Measurements from ENCODE around the gene CHN2. TPM values are rescaled to one million over a fixed set of nuclear protein-coding genes. Genes with fewer than 3 reads are reported as not detected.

Gene CHN2
- total RNA-seq, 1 donor from 2014 or later, result 5.7 TPM

DNA sequence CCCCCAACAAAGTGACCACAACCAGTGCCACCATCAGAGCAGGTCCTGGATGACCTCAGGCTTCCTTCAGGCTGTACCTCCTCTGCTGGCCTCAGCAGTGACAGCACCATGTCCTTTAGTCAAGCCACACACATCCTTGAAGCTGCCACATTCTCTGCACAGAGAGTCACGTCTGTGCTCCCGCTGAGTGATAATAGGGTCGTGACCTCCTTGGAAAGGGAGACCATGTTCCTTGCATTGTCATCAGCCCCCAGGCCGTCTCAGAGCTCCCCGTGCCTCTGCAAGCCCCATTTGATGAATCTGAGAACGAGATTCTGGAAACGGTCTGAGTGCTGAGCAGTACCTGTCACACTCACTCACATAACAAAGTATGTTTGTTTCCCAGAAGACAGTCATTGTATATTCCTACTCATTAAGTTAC lies 262.6 kb downstream of the CHN2 start:
- no peak for TF ChIP-seq CTCF (IDR thresholded peaks at IDR 0.05; ENCODE audit: insufficient read depth, low read length, poor library complexity, severe bottlenecking)
- Histone ChIP-seq H3K4me3 (ENCODE audit: low read depth, low read length) (no peak overlapping the region), H3K27me3 (ENCODE audit: control insufficient read depth, insufficient read depth, low read length) (no peaks in the 10 kb centered on the region), H3K36me3 (ENCODE audit: control insufficient read depth, insufficient read depth, low read length) (no peaks in the 10 kb centered on the region)
- DNase-seq (ENCODE audit: low read depth), result no peak

DNA sequence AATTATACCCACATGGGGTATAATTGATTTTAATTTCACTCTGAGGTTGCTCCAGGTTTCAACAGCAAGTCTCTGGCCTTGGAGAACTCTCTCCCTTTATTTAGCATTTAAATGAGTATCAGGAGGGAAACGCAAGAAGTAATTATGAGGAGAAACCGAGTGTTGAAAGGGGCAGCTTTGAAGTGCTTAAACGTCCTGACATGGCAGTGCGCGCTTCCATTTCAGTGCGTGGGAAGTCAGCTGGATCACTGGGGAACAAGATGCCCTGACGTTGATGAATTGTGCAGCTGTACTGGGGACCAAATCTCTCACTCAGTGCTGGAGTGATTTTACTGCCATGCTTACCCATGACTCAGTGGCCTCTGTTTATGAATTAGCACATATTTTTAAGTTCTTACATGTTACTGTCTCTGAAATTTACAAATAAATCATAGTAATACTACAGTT lies 263.0 kb downstream of the CHN2 start:
- Histone ChIP-seq H3K4me3 (ENCODE audit: low read depth, low read length) (no peak overlapping the region), H3K27me3 (ENCODE audit: control insufficient read depth, insufficient read depth, low read length) (no peaks in the 10 kb centered on the region), H3K36me3 (ENCODE audit: control insufficient read depth, insufficient read depth, low read length) (no peaks in the 10 kb centered on the region)
- no peak for DNase-seq (ENCODE audit: low read depth)
- no peak for TF ChIP-seq CTCF (IDR thresholded peaks at IDR 0.05; ENCODE audit: insufficient read depth, low read length, poor library complexity, severe bottlenecking)

DNA sequence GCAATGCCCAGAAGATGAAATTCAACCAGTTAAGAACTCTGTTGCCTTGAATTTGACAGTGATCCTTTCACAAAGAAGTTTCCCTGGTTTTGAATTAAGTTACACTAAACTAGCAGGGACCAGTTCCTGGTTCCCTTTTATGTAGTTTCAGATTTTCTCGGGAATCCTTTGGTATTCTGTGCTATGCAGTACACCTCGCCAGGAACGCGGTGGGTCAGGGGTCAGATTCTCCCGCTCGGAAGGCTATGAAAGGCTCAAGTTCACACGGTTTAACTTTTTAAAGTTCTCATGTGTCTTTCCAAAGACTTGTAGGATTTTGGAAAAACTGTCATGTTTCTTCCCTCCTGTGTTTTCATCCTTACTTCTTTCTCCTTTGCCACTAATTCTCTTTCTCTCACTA lies 264.4 kb downstream of the CHN2 start:
- Histone ChIP-seq H3K27me3 (ENCODE audit: control insufficient read depth, insufficient read depth, low read length) (no peaks in the 10 kb centered on the region), H3K4me3 (ENCODE audit: low read depth, low read length) (no peak overlapping the region), H3K36me3 (ENCODE audit: control insufficient read depth, insufficient read depth, low read length) (no peaks in the 10 kb centered on the region)
- no peak for DNase-seq (ENCODE audit: low read depth)
- TF ChIP-seq CTCF (IDR thresholded peaks at IDR 0.05; ENCODE audit: insufficient read depth, low read length, poor library complexity, severe bottlenecking), result no peak

GRCh38 chr7:29459589-29459988 lies 265.0 kb downstream of the CHN2 start:
- TF ChIP-seq CTCF (IDR thresholded peaks at IDR 0.05; ENCODE audit: insufficient read depth, low read length, poor library complexity, severe bottlenecking), result no peak
- H3K27me3 ChIP-seq (ENCODE audit: control insufficient read depth, insufficient read depth, low read length), result no peaks in the 10 kb centered on the region
- no peak for DNase-seq (ENCODE audit: low read depth)
- no peaks in the 10 kb centered on the region for H3K36me3 ChIP-seq (ENCODE audit: control insufficient read depth, insufficient read depth, low read length)
- H3K4me3 ChIP-seq (ENCODE audit: low read depth, low read length), result no peak overlapping the region

DNA sequence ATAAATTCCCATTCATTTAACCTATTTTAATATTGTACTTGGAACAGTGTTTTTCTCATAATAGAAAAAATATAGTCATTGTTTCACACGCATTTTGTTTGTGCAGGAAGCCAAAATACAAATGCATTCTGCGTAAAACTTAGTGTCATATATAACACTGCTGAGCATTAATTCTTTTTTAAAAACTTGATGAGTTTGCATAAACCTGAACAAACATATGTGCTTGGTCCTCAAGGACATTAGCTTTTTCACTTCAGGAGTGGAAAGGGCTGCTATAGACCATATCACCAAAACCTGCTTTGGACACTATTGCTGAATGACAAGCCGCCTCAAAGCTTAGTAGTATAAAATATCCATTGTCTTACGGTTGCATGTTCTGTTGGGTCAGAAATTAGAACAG lies 267.4 kb downstream of the CHN2 start:
- Histone ChIP-seq H3K4me3 (ENCODE audit: low read depth, low read length) (no peak overlapping the region), H3K36me3 (ENCODE audit: control insufficient read depth, insufficient read depth, low read length) (no peaks in the 10 kb centered on the region), H3K27me3 (ENCODE audit: control insufficient read depth, insufficient read depth, low read length) (no peaks in the 10 kb centered on the region)
- no peak for TF ChIP-seq CTCF (IDR thresholded peaks at IDR 0.05; ENCODE audit: insufficient read depth, low read length, poor library complexity, severe bottlenecking)
- DNase-seq (ENCODE audit: low read depth), result no peak

DNA sequence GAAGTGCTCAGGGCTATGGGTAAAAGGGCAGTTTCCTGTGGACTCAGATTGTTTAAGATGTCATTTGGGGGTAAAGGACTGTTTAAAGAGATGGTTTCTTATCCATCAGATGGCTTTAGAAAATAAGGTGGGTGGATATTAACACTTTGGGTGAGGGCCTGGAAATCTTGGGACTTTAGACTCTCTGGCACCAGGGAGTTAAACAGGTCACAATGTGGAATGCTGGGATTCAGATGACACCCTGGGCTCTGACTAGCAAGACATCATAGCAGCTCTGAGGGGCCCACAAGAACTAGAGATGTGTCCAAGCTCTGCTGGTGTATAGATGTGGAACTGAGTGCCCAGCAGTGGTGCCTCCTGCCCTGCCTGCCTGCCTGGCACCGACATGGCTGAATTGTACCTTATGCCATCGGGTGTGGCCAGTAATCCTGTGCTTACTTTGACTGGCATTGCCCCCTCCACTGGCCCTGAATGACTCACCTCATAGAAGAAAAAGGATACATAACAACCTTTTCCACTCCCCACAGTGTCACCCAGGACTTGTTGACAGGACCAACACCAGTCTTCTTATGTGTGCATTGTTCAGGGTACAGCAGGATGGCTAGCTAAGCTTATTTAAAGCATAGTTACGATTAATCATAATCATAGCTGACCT lies 269.1 kb downstream of the CHN2 start:
- DNase-seq (ENCODE audit: low read depth), result no peak
- Histone ChIP-seq H3K36me3 (ENCODE audit: control insufficient read depth, insufficient read depth, low read length) (no peaks in the 10 kb centered on the region), H3K4me3 (ENCODE audit: low read depth, low read length) (no peak overlapping the region), H3K27me3 (ENCODE audit: control insufficient read depth, insufficient read depth, low read length) (no peaks in the 10 kb centered on the region)
- TF ChIP-seq CTCF (IDR thresholded peaks at IDR 0.05; ENCODE audit: insufficient read depth, low read length, poor library complexity, severe bottlenecking), result no peak

All from kidney epithelial cell (primary cell).